ENCODE data around the gene FAM156A.
"Not testable (repeated sequence)": the region's sequence is repeated elsewhere in the genome, so short reads cannot be mapped to it uniquely, and the experiment has no call there.

GRCh38 chrX:52947501-52947900 lies 10.8 kb downstream of the FAM156A start:
- not testable (repeated sequence) for TF ChIP-seq CTCF (IDR thresholded peaks at IDR 0.05 in 4 of 5, conservative IDR thresholded peaks at IDR 0.05 in 1 of 5); POLR2A (IDR thresholded peaks at IDR 0.05)

Measured in gastrocnemius medialis (tissue), 4 donors.